ENCODE data around the gene ATP6AP2.

The ATP6AP2 gene

DNA sequence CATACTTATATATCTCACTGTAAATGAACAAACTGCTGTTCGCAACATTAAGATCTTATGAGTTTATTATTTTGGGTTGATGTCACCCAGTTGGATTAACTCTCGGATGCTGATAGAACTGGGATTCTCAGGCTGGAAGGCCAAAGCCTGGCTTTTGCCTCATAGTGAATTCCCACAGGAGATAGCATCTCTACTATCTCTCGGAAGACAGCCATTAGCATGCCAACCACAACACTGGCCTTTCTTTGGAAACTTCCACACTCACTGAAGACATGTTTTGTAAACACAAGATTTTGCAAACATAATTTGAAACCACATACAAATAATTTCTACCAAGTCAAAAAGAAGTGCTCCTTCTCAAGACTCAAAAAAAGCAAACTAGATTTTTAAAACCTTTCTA, 4.5 kb upstream of the ATP6AP2 start:
- Histone ChIP-seq H3K79me2 (ENCODE audit: insufficient read depth, low read length) (peaks cover 3% of the 10 kb centered on the region), H3K36me3 (ENCODE audit: insufficient read depth, low read length) (no peaks in the 10 kb centered on the region), H3K4me1 (ENCODE audit: insufficient read depth, low read length, poor library complexity, severe bottlenecking) (no peaks in the 10 kb centered on the region), H3K4me2 (ENCODE audit: low read depth, low read length, poor library complexity, severe bottlenecking) (no peak overlapping the region), H3K9me3 (ENCODE audit: insufficient read depth, low read depth, low read length) (no peaks in the 10 kb centered on the region), H3K9ac (ENCODE audit: low read depth, low read length, poor library complexity, severe bottlenecking) (no peak overlapping the region), H3K4me3 (ENCODE audit: low read length, poor library complexity, severe bottlenecking) (no peak overlapping the region), H4K20me1 (ENCODE audit: insufficient read depth, low read length, poor library complexity, severe bottlenecking) (peaks cover 2% of the 10 kb centered on the region), H3K9me2 (replicated peaks; ENCODE audit: low read depth, low read length) (no peaks in the 10 kb centered on the region), H3K27me3 (ENCODE audit: insufficient read depth, low read length, poor library complexity, severe bottlenecking) (no peaks in the 10 kb centered on the region), H3F3A (ENCODE audit: low read depth) (no peaks in the 10 kb centered on the region), H2AFZ (ENCODE audit: low read length) (no peak overlapping the region)
- TF ChIP-seq, protein P1, sequence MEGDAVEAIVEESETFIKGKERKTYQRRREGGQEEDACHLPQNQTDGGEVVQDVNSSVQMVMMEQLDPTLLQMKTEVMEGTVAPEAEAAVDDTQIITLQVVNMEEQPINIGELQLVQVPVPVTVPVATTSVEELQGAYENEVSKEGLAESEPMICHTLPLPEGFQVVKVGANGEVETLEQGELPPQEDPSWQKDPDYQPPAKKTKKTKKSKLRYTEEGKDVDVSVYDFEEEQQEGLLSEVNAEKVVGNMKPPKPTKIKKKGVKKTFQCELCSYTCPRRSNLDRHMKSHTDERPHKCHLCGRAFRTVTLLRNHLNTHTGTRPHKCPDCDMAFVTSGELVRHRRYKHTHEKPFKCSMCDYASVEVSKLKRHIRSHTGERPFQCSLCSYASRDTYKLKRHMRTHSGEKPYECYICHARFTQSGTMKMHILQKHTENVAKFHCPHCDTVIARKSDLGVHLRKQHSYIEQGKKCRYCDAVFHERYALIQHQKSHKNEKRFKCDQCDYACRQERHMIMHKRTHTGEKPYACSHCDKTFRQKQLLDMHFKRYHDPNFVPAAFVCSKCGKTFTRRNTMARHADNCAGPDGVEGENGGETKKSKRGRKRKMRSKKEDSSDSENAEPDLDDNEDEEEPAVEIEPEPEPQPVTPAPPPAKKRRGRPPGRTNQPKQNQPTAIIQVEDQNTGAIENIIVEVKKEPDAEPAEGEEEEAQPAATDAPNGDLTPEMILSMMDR (conservative IDR thresholded peaks at IDR 0.05; ENCODE audit: low read length): no peak
- no peak for TF ChIP-seq EZH2phosphoT487 (IDR thresholded peaks at IDR 0.05; ENCODE audit: borderline replicate concordance)

DNA sequence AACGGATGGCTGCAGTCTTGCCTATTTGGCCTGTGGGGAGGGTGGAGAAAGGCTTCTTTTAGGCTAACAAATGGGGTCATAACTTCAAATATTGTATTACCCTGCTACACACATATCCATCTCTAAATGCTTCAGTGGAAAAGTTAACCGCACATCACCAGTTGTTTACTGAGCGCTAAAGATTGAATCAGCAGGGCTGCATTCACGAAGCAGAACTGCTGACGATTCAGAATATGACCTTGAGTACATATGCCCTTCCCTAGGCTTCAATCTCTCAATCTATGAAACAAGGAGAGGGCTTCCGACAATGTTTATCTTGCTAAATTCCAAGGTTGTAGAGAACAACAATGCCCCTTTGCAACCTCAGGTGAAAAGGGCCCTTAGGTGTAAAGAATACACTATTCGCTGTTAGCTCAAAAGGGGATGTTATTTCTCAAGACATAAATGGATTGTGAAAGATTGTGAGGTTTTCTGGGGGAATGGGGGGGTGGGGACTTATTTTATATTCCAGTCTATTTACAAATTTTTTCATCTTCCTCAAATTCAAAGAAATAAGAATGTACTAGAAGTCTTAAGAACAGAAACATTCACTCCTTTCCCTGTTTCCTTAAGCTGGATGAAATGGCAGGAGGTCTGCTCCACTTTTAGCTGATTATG, 2.6 kb upstream of the ATP6AP2 start:
- Histone ChIP-seq H3K4me3 (ENCODE audit: low read length, poor library complexity, severe bottlenecking) (no peak overlapping the region), H3K36me3 (ENCODE audit: insufficient read depth, low read length) (no peaks in the 10 kb centered on the region), H3K4me2 (ENCODE audit: low read depth, low read length, poor library complexity, severe bottlenecking) (no peak overlapping the region), H3K9me3 (ENCODE audit: insufficient read depth, low read depth, low read length) (no peaks in the 10 kb centered on the region), H2AFZ (ENCODE audit: low read length) (no peak overlapping the region), H3K9ac (ENCODE audit: low read depth, low read length, poor library complexity, severe bottlenecking) (no peak overlapping the region), H3K4me1 (ENCODE audit: insufficient read depth, low read length, poor library complexity, severe bottlenecking) (peaks cover 6% of the 10 kb centered on the region), H3F3A (ENCODE audit: low read depth) (no peaks in the 10 kb centered on the region), H3K9me2 (replicated peaks; ENCODE audit: low read depth, low read length) (no peaks in the 10 kb centered on the region), H4K20me1 (ENCODE audit: insufficient read depth, low read length, poor library complexity, severe bottlenecking) (peaks cover 9% of the 10 kb centered on the region), H3K79me2 (ENCODE audit: insufficient read depth, low read length) (peaks cover 22% of the 10 kb centered on the region), H3K27me3 (ENCODE audit: insufficient read depth, low read length, poor library complexity, severe bottlenecking) (no peaks in the 10 kb centered on the region)
- no peak for TF ChIP-seq EZH2phosphoT487 (IDR thresholded peaks at IDR 0.05; ENCODE audit: borderline replicate concordance)
- TF ChIP-seq, protein P1 (conservative IDR thresholded peaks at IDR 0.05; ENCODE audit: low read length): no peak

DNA sequence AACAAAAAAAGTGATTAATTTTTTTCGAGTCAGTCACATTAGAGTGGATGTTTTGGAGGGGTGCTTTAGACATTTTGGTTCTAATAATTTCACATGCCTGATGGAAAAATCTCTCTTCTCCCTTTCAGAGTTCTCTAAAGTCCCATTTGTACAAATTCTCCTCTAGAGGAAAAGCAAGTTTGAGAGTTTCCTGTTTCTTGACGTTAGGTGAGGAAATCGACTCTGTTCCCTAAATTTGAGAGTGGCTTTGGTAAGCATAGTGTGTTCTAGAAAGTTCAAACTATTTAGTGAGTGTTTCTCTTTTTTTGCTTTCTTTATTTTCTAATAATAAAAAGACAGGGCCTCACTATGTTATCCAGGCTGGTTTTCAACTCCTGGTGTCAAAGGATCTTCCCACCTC, 1.6 kb upstream of the ATP6AP2 start:
- peaks cover 27% of the 10 kb centered on the region for H3K79me2 ChIP-seq (ENCODE audit: insufficient read depth, low read length)
- H3K27me3 ChIP-seq (ENCODE audit: insufficient read depth, low read length, poor library complexity, severe bottlenecking): no peaks in the 10 kb centered on the region
- peaks cover 6% of the 10 kb centered on the region for H3K4me1 ChIP-seq (ENCODE audit: insufficient read depth, low read length, poor library complexity, severe bottlenecking)
- no peaks in the 10 kb centered on the region for H3K9me3 ChIP-seq (ENCODE audit: insufficient read depth, low read depth, low read length)
- no peaks in the 10 kb centered on the region for H3K9me2 ChIP-seq (replicated peaks; ENCODE audit: low read depth, low read length)
- peaks cover 9% of the 10 kb centered on the region for H4K20me1 ChIP-seq (ENCODE audit: insufficient read depth, low read length, poor library complexity, severe bottlenecking)
- no peak overlapping the region for H3K4me2 ChIP-seq (ENCODE audit: low read depth, low read length, poor library complexity, severe bottlenecking)
- no peak overlapping the region for H2AFZ ChIP-seq (ENCODE audit: low read length)
- no peaks in the 10 kb centered on the region for H3F3A ChIP-seq (ENCODE audit: low read depth)
- no peaks in the 10 kb centered on the region for H3K36me3 ChIP-seq (ENCODE audit: insufficient read depth, low read length)
- no peak for TF ChIP-seq EZH2phosphoT487 (IDR thresholded peaks at IDR 0.05; ENCODE audit: borderline replicate concordance)
- TF ChIP-seq, protein P1 (conservative IDR thresholded peaks at IDR 0.05; ENCODE audit: low read length): no peak
- H3K9ac ChIP-seq (ENCODE audit: low read depth, low read length, poor library complexity, severe bottlenecking): no peak overlapping the region
- H3K4me3 ChIP-seq (ENCODE audit: low read length, poor library complexity, severe bottlenecking): no peak overlapping the region
